Erythroblast (primary cell): Measurements from ENCODE around the gene SLC35F6.

Source experiments
- GATA1 ChIP-seq: IDR thresholded peaks from 2 replicates; pipeline ENCODE4 v1.6.1; 2011; ENCODE audit warnings: low read depth, mild to moderate bottlenecking, control low read depth, low read length, moderate library complexity
- POLR2A ChIP-seq: IDR thresholded peaks from 2 replicates; pipeline ENCODE4 v1.6.1; 2011; ENCODE audit warnings: mild to moderate bottlenecking, low read length

DNA sequence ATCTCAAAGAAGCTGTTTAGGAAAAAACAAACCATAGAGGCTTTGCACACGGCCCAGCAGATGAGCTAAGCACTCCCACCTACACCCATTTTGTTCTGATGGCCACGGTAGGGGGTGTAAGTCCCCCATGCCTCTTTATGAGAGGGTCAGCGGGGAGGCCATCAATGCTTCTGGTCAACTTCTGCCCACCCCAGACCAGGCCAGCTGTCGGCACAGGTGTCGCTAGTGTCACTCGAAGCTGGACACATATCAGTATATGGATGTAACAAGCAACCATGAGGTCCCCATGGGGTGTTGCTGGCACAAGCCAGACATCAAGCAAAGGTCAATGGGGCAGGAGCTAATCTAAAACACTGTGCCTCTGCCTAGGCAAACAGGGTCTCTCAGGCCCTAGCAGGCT lies 23.7 kb upstream of the SLC35F6 start:
- TF ChIP-seq POLR2A (no peak), GATA1 (no peak)
